ENCODE measurements around the gene RETREG3. TPM values are rescaled to one million over a fixed set of nuclear protein-coding genes. Genes with fewer than 3 reads are reported as not detected.
"Not testable (repeated sequence)": the region's sequence is repeated elsewhere in the genome, so short reads cannot be mapped to it uniquely, and the experiment has no call there.

RETREG3 gene
- total RNA-seq, 1 experiment from 2014 or later = 38.1 TPM

GRCh38 chr17:42573095-42573494 lies 36.1 kb downstream of the RETREG3 start:
- no peak for DNase-seq (ENCODE audit: low spot score)

GRCh38 chr17:42571435-42572225 lies 37.5 kb downstream of the RETREG3 start:
- DNase-seq (ENCODE audit: low spot score) = no peak

GRCh38 chr17:42568341-42569111 lies 40.6 kb downstream of the RETREG3 start:
- DNase-seq (ENCODE audit: low spot score) = no peak

GRCh38 chr17:42566883-42567573 lies 42.1 kb downstream of the RETREG3 start, which contains the start of gene MLX:
Gene MLX, plus strand, starts transcription at chr17:42567100. Its CDS starts 25 bp downstream, at chr17:42567125.
- peak; percentile 96 for DNase-seq (ENCODE audit: low spot score)

GRCh38 chr17:42566215-42566882 lies 42.8 kb downstream of the RETREG3 start:
- DNase-seq (ENCODE audit: low spot score) = no peak

- DNase-seq (ENCODE audit: low spot score) = no peak
These were observed 43.5 kb downstream of the RETREG3 start for GRCh38 chr17:42565523-42566214.

- DNase-seq (ENCODE audit: low spot score) = no peak
These were observed 44.2 kb downstream of the RETREG3 start for GRCh38 chr17:42564815-42565522.

- DNase-seq (ENCODE audit: low spot score) = no peak
These were observed 45.2 kb downstream of the RETREG3 start for GRCh38 chr17:42563950-42564349.

- DNase-seq (ENCODE audit: low spot score) = peak; percentile 78
These were observed 45.6 kb downstream of the RETREG3 start for GRCh38 chr17:42563543-42563942.

- peak; percentile 13 for DNase-seq (ENCODE audit: low spot score)
These were observed 46.0 kb downstream of the RETREG3 start for GRCh38 chr17:42563143-42563509.

GRCh38 chr17:42562388-42563142 lies 46.6 kb downstream of the RETREG3 start:
- peak; percentile 32 for DNase-seq (ENCODE audit: low spot score)

GRCh38 chr17:42561897-42562387 lies 47.2 kb downstream of the RETREG3 start, which contains the start of gene COASY:
Gene COASY, plus strand, starts transcription at chr17:42562148. Its CDS starts 475 bp downstream, at chr17:42562623.
- peak; percentile 98 for DNase-seq (ENCODE audit: low spot score)

GRCh38 chr17:42560246-42560645 lies 48.9 kb downstream of the RETREG3 start:
- DNase-seq (ENCODE audit: low spot score) = no peak

GRCh38 chr17:42559075-42559474 lies 50.1 kb downstream of the RETREG3 start:
- no peak for DNase-seq (ENCODE audit: low spot score)

GRCh38 chr17:42555961-42556617 lies 53.1 kb downstream of the RETREG3 start:
- not testable (repeated sequence) for DNase-seq (ENCODE audit: low spot score)

- no peak for DNase-seq (ENCODE audit: low spot score)
These were observed 54.0 kb downstream of the RETREG3 start for GRCh38 chr17:42555122-42555622.

GRCh38 chr17:42554250-42555121 lies 54.7 kb downstream of the RETREG3 start:
- DNase-seq (ENCODE audit: low spot score) = peak; percentile 66
